Vagina (tissue), 2 donors: ENCODE results near the gene PHLDB2.

Experiments used
- CTCF ChIP-seq, 3 experiments: fragments of 450-650 bp in 2 of 3; fragments of 200-600 bp in 1 of 3; sonication (generic) in 1 of 3; IDR thresholded peaks; one replicate each; pipeline ENCODE4 v1.5.1; 2017 to 2019; ENCODE audit warnings: antibody characterized with exemption in 3 of 3, mild to moderate bottlenecking in 2 of 3, moderate library complexity in 2 of 3
- POLR2AphosphoS5 ChIP-seq, 2 donors: sonication (generic); formaldehyde crosslinking; IDR thresholded peaks; one replicate each; pipeline ENCODE4 v1.9.0; 2017; ENCODE audit warnings: antibody characterized with exemption in 2 of 2, mild to moderate bottlenecking in 2 of 2, low read depth in 1 of 2; ENCODE audit not compliant: insufficient read depth in 1 of 2

DNA sequence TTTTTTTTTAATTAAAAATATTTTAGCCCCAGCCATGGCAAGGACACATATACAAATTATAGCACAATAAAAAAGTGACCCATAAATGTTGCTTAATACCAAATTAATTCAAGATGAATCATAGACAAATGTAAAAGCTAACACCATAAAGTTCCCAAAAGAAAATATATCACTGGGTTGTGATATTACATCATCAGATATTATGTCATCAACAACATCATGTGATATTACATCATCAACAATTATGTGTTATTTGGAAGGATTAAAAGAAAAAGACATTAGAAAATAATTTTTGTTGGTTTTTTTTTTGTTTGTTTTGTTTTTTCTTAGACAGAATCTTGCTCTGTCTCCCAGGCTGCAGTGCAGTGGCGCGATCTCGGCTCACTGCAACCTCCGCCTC lies 85.3 kb downstream of the PHLDB2 start:
- TF ChIP-seq CTCF (IDR thresholded peaks at IDR 0.05) (no peak), POLR2AphosphoS5 (IDR thresholded peaks at IDR 0.05; ENCODE audit: insufficient read depth in 1 of 2, low read depth in 1 of 2) (no peak)
